ENCODE results near the gene AGTRAP. TPM values are rescaled to one million over a fixed set of nuclear protein-coding genes. Genes with fewer than 3 reads are reported as not detected.
A peak's percentile ranks its signal among the peaks of the same experiment; 100 is the strongest.

Gene AGTRAP
- total and polyA plus RNA-seq, 3 donors from 2014 or later: 49.2 to 75.3 (median 64.1) TPM

GRCh38 chr1:11706292-11706691 lies 29.6 kb upstream of the AGTRAP start:
- Histone ChIP-seq H3K4me3 (no peak overlapping the region), H3K4me1 (peaks cover 6% of the 10 kb centered on the region), H3K36me3 (ENCODE audit: low read depth, missing control alignments) (no peaks in the 10 kb centered on the region), H3K27me3 (no peaks in the 10 kb centered on the region), H3K9me3 (no peaks in the 10 kb centered on the region), H3K27ac (no peak overlapping the region)
- WGBS, 2 donors: 94 to 100% methylated on average over 1 to 14 of the region's 14 CpGs
- TF ChIP-seq CTCF (IDR thresholded peaks at IDR 0.05): no peak
- no peak for TF ChIP-seq POLR2A (IDR thresholded peaks at IDR 0.05)
- DNase-seq: no peak
- intact Hi-C loops (cut with DNase I; ENCODE audit: low total_unique reads): no loop called here

- no peaks in the 10 kb centered on the region for H3K9me3 ChIP-seq
- no peak overlapping the region for H3K4me3 ChIP-seq
- H3K36me3 ChIP-seq (ENCODE audit: low read depth, missing control alignments): no peaks in the 10 kb centered on the region
- 59 to 66% methylated on average over 10 to 17 of the region's 17 CpGs for WGBS, 2 donors
- TF ChIP-seq CTCF (IDR thresholded peaks at IDR 0.05) (no peak), POLR2A (IDR thresholded peaks at IDR 0.05) (no peak)
- intact Hi-C loops (cut with DNase I; ENCODE audit: low total_unique reads): no loop called here
- no peak overlapping the region for H3K27ac ChIP-seq
- H3K4me1 ChIP-seq: peaks cover 6% of the 10 kb centered on the region
- H3K27me3 ChIP-seq: no peaks in the 10 kb centered on the region
- peak; percentile 82 for DNase-seq
Observed at GRCh38 chr1:11707621-11708276, 28.2 kb upstream of the AGTRAP start.

GRCh38 chr1:11708554-11709350 lies 27.2 kb upstream of the AGTRAP start:
- DNase-seq: no peak
- TF ChIP-seq POLR2A (IDR thresholded peaks at IDR 0.05) (no peak), CTCF (IDR thresholded peaks at IDR 0.05) (no peak)
- Histone ChIP-seq H3K36me3 (ENCODE audit: low read depth, missing control alignments) (no peaks in the 10 kb centered on the region), H3K4me1 (peaks cover 6% of the 10 kb centered on the region), H3K27me3 (no peaks in the 10 kb centered on the region), H3K4me3 (no peak overlapping the region), H3K27ac (no peak overlapping the region), H3K9me3 (no peaks in the 10 kb centered on the region)
- 73 to 79% methylated on average over 10 to 11 of the region's 11 CpGs for WGBS, 2 donors
- intact Hi-C loops (cut with DNase I; ENCODE audit: low total_unique reads): no loop called here

GRCh38 chr1:11711490-11711889 lies 24.4 kb upstream of the AGTRAP start:
- Histone ChIP-seq H3K27me3 (no peaks in the 10 kb centered on the region), H3K36me3 (ENCODE audit: low read depth, missing control alignments) (no peaks in the 10 kb centered on the region), H3K27ac (no peak overlapping the region), H3K9me3 (no peaks in the 10 kb centered on the region), H3K4me3 (no peak overlapping the region), H3K4me1 (peaks cover 9% of the 10 kb centered on the region)
- intact Hi-C loops (cut with DNase I; ENCODE audit: low total_unique reads): no loop called here
- no peak for TF ChIP-seq POLR2A (IDR thresholded peaks at IDR 0.05)
- no peak for TF ChIP-seq CTCF (IDR thresholded peaks at IDR 0.05)
- DNase-seq: no peak
- WGBS, 2 donors: 84 to 98% methylated on average over 4 to 5 of the region's 5 CpGs
